ENCODE measurements around the gene ENPEP.

DNA sequence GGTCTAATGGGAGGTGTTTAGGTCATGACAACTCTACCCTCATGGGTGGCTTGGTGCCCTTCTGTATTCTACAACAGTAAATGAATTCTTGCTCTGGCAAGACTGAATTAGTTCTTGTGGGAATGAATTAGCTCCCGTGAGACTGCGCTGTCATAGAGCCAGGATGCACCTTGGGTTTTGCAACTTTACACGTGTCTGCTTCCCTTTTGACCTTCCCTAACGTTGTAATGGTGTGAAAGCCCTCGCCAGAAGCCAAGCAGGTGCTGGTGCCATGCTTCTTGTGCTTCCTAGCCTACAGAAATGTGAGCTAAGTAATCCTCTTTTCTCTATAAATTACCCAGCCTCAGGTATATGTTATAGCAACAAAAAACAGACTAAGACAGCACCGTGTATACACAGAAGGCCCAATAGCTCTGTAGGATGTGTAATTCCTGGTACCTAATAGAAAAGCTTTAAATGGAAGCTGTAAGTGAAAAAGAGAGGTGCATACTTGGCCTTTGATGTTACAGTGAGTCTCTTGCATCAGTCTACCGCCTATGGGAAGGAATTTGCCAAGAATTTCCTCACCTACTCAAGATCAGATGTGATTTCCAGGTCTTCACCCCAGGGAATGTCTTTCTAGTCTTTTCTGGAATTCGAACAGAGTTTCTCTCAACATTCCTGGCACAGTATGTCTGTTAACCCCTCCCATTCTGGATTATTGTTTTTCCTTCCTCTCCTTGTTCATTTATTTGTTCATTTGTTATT, 3.2 kb upstream of the ENPEP start:
- TF ChIP-seq, protein P1, sequence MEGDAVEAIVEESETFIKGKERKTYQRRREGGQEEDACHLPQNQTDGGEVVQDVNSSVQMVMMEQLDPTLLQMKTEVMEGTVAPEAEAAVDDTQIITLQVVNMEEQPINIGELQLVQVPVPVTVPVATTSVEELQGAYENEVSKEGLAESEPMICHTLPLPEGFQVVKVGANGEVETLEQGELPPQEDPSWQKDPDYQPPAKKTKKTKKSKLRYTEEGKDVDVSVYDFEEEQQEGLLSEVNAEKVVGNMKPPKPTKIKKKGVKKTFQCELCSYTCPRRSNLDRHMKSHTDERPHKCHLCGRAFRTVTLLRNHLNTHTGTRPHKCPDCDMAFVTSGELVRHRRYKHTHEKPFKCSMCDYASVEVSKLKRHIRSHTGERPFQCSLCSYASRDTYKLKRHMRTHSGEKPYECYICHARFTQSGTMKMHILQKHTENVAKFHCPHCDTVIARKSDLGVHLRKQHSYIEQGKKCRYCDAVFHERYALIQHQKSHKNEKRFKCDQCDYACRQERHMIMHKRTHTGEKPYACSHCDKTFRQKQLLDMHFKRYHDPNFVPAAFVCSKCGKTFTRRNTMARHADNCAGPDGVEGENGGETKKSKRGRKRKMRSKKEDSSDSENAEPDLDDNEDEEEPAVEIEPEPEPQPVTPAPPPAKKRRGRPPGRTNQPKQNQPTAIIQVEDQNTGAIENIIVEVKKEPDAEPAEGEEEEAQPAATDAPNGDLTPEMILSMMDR (IDR thresholded peaks at IDR 0.05): no peak
- TF ChIP-seq POLR2AphosphoS5 (IDR thresholded peaks at IDR 0.05): no peak

Measured in upper lobe of left lung (tissue), 4 donors.